Panc1 (cell line): ENCODE data around the gene PRKD1.

Experiments used
- POLR2AphosphoS5 ChIP-seq: IDR thresholded peaks from 2 replicates; pipeline ENCODE4 v1.6.1; 2012; ENCODE audit warnings: mild to moderate bottlenecking, low read depth, low read length, moderate library complexity
- TCF7L2 ChIP-seq: IDR thresholded peaks from 2 replicates; pipeline ENCODE4 v1.6.1; 2011; ENCODE audit warnings: mild to moderate bottlenecking, low read depth, low read length, inconsistent platforms
- TF ChIP-seq, protein P1 (sequence below), 2 experiments: IDR thresholded peaks; 2 replicates each; pipeline ENCODE4 v1.6.1; 2011 to 2012; ENCODE audit warnings: low read depth in 2 of 2, control low read depth in 1 of 2, low read length in 1 of 2, mild to moderate bottlenecking in 1 of 2, moderate library complexity in 1 of 2; ENCODE audit not compliant: insufficient read depth in 1 of 2
- TF ChIP-seq, protein P2 (sequence below): fragments of 450-650 bp; IDR thresholded peaks from 2 replicates; pipeline ENCODE4 v1.5.1; 2017; ENCODE audit warnings: mild to moderate bottlenecking

- TF ChIP-seq POLR2AphosphoS5 = no peak
- TF ChIP-seq, protein P1, sequence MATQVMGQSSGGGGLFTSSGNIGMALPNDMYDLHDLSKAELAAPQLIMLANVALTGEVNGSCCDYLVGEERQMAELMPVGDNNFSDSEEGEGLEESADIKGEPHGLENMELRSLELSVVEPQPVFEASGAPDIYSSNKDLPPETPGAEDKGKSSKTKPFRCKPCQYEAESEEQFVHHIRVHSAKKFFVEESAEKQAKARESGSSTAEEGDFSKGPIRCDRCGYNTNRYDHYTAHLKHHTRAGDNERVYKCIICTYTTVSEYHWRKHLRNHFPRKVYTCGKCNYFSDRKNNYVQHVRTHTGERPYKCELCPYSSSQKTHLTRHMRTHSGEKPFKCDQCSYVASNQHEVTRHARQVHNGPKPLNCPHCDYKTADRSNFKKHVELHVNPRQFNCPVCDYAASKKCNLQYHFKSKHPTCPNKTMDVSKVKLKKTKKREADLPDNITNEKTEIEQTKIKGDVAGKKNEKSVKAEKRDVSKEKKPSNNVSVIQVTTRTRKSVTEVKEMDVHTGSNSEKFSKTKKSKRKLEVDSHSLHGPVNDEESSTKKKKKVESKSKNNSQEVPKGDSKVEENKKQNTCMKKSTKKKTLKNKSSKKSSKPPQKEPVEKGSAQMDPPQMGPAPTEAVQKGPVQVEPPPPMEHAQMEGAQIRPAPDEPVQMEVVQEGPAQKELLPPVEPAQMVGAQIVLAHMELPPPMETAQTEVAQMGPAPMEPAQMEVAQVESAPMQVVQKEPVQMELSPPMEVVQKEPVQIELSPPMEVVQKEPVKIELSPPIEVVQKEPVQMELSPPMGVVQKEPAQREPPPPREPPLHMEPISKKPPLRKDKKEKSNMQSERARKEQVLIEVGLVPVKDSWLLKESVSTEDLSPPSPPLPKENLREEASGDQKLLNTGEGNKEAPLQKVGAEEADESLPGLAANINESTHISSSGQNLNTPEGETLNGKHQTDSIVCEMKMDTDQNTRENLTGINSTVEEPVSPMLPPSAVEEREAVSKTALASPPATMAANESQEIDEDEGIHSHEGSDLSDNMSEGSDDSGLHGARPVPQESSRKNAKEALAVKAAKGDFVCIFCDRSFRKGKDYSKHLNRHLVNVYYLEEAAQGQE (IDR thresholded peaks at IDR 0.05; ENCODE audit: insufficient read depth in 1 of 2, low read depth in 2 of 2, low read length in 1 of 2) = no peak
- TF ChIP-seq, protein P2, sequence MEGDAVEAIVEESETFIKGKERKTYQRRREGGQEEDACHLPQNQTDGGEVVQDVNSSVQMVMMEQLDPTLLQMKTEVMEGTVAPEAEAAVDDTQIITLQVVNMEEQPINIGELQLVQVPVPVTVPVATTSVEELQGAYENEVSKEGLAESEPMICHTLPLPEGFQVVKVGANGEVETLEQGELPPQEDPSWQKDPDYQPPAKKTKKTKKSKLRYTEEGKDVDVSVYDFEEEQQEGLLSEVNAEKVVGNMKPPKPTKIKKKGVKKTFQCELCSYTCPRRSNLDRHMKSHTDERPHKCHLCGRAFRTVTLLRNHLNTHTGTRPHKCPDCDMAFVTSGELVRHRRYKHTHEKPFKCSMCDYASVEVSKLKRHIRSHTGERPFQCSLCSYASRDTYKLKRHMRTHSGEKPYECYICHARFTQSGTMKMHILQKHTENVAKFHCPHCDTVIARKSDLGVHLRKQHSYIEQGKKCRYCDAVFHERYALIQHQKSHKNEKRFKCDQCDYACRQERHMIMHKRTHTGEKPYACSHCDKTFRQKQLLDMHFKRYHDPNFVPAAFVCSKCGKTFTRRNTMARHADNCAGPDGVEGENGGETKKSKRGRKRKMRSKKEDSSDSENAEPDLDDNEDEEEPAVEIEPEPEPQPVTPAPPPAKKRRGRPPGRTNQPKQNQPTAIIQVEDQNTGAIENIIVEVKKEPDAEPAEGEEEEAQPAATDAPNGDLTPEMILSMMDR = no peak
- TF ChIP-seq TCF7L2 = no peak
Measured at GRCh38 chr14:29805415-29806123, 122.1 kb downstream of the PRKD1 start.
